Measurements from ENCODE around the gene ZIC5.

Gene ZIC5

DNA sequence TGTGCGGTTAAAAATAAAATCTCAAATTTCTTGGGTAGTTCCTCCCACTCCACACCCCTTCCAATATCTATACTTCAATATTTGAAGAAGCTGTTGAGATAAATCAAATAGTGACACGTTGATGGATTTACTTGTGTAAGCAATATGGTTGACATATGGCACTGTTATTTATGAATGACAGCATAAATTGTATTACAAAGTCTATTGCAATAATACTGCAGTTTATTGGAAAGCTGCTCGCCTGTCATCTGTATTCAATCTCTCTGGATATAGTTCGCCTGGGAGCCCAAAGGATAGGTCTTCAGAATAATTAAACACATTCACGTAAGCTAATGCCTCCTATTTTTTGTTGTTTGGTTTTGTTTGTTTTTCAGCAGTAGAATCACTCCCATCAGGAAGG lies 5.0 kb upstream of the ZIC5 start:
- DNase-seq (ENCODE audit: low read depth in 1 of 2, low spot score in 1 of 2), result no peak

DNA sequence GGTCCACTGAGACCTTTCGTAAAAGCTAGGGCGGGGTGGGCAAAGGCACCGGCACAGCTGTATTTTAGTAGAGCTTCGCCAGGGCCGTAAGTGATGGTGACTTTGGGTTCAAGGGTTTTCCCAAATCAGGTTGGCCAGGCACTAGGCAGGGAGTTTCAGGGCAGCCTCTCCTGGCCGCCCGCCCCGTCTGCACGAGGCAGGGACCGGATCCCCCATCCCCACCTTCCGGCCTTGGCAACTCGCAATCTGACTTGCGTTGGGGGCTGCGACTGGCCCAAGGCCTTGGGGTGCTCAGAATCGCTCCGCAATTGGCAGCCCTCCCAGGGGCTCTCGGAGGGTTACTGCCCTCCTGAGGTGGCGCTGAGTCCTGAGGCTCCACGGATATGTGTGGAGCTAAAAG lies 4.1 kb upstream of the ZIC5 start:
- DNase-seq (ENCODE audit: low read depth in 1 of 2, low spot score in 1 of 2), result no peak

DNA sequence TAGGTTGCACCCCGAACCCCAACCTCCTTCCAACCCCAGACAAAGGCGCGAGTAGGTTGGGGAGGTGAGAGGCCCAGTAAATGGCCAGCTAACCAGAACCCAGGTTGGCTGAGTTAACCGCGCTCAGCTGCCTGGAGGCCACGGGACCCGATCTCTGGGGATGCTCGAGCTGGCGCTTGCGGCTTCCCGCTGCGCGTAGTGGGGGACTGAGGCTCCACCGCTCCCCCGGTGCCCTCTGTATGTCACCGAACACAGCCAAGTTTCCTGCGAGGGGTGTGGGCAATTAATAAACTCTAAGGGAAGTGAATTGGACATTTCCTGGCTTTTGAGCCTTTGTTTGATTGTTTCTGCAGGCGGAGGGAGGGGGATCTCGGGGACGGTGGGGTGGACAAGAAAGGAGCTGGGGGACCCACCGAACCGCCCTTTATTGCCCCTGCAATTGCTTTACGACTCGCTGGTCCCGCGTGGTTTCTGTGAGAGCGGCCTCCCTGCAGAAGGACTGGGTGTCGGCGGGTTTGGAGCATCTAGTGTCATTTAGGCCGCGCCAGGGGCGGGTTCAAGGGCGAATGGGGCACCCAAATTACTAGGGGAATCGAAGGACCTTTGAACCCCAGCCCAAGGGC lies 3.5 kb upstream of the ZIC5 start:
- no peak for DNase-seq (ENCODE audit: low read depth in 1 of 2, low spot score in 1 of 2)

DNA sequence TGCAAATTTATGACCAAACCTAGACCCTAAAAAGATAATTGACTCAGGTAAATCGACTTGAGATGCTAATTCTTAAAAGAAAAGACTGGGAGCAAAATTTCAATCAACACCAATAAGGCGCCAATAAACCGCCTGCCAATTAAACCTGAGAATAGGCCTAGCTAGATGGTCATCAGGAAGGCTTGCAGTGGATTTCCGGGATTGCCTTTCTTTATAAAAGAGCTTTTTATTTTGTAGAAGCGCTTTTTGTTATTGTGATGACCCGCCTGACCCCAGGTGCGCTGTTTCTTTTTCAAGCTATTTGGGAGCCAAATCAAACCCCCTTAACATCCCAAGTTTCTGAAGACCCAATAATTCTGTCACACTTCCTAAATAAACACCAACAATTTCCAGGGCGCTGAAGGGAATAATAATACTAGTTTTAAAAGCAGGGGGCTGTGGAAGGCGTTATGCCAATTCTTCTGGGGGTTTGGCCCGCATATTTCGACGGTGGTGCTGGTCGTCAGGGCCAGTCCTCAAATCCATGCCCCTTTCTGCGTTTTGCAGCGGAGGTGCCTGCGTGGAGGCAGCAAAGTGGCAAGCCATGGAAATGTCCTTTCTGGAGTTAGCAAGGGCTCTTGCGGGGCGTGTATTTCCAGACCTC lies 2.9 kb upstream of the ZIC5 start:
- DNase-seq (ENCODE audit: low read depth in 1 of 2, low spot score in 1 of 2), result no peak

DNA sequence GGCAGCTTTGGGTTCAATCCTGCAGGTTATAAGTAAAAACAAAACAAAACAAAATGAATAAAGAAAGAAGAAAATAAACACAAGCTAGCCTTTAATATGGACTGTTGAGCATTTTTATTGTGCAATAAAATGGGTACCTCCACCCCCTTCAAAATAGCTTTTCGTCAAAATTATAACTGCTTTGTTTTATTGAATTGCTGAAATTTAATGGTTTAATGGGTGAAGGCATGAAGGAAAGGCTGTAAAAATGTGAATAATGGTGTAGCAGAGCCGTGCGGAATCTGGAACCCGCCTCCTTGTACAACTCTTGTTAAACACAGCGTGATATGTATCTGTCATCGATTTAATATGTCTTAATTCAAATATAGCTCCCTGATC lies 2.2 kb upstream of the ZIC5 start:
- no peak for DNase-seq (ENCODE audit: low read depth in 1 of 2, low spot score in 1 of 2)

DNA sequence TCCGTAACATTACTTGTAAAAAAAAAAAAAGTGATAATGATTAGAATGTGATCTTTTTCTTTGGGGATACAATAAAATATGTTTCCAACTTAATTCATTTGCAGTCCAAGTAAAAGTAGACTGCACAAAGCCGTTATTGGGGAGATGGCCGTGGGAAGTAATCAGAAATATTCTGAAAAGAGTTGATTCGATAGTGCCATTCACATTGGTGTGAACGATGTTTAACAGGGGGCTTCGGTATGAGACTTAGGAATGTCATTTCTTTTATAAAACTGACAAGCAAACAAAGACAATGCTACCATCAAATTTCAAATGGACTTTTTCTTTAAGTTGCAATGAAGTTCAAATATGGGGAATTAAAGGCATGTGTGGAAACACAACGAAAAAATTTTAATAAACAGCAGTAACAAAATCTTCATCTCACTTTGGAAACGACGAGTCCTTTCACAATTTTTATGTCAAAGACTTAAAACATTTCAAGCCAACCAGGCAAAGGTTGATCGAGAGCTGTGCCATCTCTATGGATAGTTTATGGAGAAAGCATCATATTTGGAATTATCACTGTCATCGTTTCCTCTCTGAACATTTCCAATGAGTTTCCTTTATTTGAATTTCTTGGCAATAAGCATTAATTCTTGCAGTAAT lies 1.7 kb upstream of the ZIC5 start:
- DNase-seq (ENCODE audit: low read depth in 1 of 2, low spot score in 1 of 2), result no peak

DNA sequence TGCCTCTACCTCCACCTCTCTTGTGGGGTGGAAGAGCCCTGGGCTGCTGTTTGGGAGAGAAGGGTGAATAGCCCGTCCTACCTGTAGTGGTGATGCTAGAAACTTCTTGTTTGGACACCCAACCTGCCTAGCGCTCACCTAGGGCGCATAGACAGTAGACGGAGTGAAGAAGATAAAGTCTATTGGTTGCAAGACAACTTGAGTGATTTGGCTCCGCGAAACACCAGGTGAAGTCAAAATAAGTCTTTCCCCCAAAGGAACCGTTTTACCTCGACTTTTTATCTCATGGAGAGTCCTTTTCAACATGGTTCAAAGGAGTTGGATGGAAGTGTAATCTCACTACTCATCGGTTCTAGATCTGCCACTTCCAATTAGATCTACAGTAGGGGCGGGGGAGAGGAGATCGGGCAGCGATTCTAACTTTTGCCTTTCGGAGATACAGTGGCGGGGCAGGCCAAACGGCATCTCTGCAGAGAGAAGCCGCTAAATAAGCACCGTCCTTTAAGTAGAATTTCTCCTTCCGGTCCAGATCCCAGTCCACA lies 694 bp upstream of the ZIC5 start:
- DNase-seq (ENCODE audit: low read depth in 1 of 2, low spot score in 1 of 2), result no peak

DNA sequence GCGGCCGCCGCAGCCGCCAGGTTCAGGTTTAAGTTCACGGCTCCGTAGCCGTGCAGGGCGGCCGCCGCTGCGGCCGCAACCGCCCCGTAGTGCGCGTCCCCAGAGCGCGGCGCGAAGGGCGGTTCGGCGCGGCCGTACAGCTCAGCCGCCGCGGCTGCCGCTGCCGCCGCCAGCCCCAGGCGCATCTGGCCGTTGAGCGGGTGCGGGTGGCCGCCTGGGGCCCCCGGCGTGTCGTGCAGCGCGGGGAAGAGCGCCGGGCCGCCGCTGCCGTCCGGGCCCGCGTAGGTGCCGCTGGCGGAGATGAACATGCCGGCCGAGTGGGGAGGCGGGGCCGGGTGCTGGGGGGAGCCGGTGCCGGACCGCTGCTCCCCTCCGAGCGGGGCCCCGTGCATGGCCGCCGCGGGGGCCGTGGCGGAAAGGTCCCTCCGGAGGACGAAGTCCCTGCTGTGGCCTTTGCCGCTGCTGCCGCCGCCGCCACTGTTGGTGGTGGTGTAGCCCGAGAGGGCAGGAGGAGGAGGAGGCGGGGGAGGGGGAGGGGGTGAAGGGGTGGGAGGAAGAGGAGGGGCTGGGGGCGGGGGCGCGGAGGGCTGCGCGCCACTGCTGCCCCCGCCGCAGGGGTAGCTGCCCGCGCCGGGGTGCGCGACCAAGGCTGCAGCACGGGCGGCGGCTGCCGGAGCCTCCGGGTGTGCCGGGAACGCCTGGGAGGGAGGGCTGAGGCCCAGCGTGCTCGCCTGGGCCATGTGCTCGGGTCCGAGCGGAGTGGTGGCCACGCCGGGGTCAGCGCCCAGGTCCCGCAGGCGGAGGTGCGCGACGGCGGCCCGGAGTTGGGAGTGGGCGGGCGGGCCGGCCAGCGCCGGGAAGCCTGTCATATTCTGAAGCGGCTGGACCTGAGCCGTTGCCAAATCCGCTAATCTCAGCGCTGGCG lies 654 bp downstream of the ZIC5 start:
- no peak for DNase-seq (ENCODE audit: low read depth in 1 of 2, low spot score in 1 of 2)

DNA sequence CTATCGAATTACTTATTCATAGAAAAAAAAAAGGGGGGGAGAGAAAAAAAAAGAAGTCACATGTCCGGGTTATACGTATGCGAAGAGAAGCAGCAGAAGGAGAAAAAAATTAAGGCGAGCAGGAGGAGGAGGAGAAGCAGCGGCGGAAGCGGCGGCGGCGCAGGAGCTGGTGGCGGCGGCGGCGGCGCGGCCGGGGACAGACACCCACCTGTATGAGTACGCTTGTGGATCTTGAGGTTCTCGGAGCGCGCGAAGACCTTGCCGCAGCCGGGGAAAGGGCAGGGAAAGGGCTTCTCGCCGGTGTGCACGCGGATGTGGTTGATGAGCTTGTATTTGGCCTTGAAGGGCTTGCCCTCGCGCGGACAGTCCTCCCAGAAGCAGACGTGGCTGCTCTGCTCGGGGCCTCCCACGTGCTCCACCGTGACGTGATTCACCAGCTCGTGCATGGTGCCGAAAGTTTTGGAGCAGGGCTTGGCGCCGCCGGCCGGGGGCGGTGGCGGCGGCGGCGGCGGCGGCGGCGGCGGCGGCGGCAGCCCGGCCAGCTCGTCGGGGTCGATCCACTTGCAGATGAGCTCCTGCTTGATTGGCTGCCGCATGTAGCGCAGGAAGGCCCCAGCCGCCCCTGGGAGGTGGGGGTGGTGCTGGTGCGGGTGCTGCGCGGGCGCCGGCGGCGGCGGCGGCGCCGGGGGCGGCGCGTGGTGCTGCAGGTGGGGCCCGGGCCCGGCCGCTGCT lies 1.5 kb downstream of the ZIC5 start:
- DNase-seq (ENCODE audit: low read depth in 1 of 2, low spot score in 1 of 2), result no peak

DNA sequence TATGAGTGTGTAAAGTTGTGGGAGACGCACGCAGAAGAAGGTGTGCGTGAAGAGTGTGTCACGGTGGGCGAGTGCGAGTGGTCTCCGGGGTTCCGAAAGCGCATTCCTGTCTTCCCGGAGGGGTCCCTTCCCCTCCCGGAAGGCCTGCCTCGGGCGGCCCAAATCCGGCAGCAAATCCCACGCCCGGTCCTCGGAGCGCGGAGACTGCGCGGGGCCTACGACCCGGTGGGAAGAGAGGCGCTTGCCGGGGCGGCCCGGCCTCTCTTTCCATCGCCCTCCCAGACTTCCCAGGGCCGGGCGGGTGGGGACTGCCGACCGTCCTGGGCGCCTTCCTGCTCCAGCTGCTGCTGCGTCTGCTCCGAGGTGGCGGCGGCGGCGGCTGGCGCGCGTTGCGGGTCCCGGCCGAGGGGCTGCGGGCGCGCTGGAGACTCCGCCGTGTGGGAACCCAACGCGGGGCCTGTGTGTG lies 2.1 kb downstream of the ZIC5 start:
- DNase-seq (ENCODE audit: low read depth in 1 of 2, low spot score in 1 of 2), result no peak

DNA sequence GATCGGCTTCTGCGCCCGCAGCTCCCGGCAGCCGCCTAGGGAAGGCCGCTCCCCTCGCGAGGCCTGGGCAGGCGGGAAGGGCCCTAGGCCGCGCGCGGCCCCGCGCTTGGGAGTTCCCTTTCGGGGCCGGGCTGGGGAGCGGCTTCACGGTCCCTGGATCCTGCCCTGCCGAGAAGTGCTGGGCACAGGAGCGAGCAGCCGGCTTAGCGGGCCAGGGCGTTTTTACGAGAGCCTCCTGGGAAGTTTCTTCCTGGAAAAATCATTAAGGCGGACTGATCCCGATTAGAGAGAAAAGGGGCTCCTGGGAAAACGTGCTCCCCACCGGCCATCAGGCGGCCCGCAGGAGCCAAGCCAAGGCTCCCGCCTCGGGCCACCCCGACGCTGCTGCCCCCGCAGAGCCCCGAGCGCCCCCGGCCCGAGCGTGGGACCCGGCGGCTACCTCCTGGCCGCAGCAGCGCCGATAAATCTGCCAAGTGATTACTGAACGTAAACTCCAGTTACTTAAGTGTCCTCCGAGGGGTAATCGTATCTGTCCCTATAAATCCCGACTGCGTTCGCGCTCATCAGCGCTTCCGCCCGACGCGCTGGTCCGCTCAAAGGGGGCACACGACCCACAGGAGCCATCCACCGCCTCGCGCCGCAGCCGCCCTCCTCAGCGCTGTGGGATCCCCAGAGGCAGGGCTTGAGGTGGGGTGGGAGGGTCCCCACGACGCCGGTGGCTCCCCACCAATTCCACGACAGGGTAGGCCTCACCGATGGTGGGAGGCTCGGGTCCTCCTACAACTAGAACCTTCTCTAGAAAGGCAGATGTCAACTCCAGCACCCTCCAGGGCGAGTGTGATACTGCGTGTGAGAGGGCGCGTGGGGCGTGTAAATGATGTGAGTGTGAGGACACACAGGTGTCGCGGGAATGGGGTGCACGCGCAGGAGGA lies 2.8 kb downstream of the ZIC5 start:
- DNase-seq (ENCODE audit: low read depth in 1 of 2, low spot score in 1 of 2), result no peak

DNA sequence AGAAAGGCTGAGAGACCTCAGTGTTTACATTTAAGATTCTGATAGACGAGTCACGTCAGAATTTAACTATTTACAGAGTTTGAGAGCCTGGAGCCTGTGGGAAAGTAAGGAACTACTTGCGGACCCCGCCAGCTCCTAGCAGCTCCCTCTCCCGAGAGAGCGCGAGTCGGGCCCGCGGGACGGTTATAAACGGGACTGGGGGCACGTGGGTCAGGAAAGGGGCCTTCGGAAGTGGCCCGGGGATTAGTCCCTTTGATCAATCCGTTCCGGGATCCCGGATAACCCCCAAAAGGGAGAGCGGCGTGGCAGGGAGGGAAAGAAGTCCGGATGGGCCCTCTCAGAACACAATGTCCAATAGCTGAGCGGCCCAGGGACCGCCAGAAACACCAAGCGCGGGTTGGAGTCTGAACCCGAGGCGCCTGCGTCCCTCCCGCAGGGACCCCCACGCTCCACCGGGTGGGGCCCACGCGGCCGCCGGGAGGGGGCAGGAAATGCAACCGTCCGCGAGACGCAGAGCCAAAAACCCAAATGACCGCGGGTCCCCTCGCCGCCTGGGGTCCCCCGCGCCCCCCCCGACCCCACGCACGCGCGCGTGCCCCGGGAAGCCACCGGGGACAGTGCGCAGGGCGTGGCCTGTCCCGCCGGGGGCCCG lies 3.6 kb downstream of the ZIC5 start:
- no peak for DNase-seq (ENCODE audit: low read depth in 1 of 2, low spot score in 1 of 2)

DNA sequence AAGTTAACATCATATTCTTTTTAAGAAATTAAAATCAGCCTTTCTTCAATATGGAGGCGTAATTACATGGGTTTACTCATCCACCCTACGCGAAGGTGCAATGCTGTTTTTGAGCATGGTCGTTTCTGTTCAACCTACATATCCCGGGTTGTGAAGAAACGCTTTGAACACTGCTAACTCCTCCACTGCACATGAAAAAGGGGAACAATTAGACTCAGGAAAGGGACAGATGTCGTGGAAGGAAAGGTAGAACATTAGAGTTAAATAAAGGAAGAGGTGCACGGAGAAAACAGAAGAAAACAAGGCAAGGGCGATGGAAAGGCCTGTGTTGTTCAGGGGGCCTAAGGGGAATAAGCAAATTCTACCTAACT lies 4.1 kb downstream of the ZIC5 start:
- DNase-seq (ENCODE audit: low read depth in 1 of 2, low spot score in 1 of 2), result no peak

DNA sequence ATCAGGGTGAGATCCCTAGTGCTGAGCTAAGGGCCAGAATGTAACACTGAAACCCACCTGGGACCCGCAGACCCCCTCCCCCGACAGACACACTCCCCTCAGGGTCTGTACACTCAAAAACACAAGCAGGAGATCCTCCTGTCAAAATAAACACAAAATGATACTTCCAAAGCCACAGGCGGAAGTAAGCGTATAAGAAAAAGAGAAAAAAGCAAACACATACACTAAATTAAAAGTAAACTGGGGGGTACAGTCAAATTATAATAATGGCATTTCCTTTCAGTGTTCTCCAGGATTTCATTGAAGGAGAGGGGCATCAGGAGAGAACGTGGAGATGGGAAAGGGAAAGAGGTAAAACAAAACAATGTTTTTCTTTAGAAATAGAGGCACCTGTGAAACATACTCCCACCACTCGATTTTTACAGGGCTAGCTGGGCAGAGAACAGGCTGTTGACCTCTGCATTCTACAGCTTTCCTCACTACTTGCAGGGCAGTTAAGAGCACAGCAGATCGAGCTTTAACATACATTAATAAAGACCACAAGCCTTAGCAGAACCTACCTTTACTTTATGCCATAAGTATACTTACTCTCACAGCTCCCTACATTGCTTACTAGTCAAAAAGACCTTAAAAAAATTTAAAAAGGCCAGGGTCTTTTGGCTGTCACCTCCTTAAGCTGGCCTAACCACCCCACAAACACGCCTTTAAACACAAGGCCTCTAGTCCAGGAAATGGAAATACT lies 5.3 kb downstream of the ZIC5 start:
- no peak for DNase-seq (ENCODE audit: low read depth in 1 of 2, low spot score in 1 of 2)

DNA sequence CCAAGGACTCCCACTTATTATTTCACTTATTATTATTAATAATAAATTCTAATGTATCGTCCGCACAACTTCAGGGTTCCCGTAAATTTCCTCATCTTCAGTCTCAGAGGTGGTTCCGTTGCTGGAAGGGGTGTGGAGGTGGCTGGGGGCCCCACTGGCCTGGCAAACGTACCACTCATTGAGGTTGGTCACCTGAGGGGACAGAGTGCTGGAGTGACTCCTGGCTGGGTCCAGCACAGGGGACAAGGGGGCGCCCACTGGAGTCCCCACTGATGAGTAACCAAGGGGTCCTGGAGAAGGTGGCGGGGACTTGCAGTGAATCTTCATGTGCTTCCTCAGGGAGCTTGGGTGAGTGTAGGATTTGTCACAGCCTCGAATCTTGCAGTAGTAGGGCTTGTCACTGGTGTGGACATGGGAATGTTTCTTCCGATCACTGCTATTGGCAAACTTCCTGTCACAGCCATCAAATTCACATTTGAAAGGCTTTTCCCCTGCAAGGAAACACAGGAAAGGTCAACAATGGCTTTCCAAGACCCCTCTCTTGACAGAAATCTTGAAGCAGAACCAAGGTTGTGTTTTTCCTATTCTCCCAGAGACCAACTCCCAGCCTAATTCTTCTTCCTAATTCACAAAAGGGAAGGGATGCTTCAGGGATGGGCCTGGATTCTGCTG lies 6.1 kb downstream of the ZIC5 start:
- DNase-seq (ENCODE audit: low read depth in 1 of 2, low spot score in 1 of 2), result no peak

DNA sequence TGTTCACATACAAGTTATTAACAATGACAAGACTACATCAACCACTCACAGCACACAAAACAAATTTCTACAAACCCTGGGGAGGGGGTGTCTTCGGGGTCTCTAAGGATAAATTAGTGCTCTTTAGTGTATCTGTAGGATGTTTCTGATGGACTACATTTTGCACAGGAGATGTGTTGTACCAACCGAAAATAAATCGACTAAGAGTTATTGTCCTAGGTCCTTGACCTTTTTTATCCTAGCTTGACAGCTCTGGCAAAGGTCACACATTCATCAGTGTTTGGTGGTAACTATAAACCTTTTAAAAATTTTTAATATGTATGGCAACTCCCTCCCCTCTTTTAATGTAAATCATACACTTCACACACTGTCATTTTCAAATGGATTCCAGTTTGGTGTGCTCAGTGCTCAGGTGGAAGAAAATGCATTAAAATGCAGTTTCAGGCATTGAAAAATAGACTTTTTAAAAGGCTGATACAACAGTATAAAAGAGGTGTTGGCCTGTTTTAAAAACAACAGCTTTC lies 7.7 kb downstream of the ZIC5 start:
- no peak for DNase-seq (ENCODE audit: low read depth in 1 of 2, low spot score in 1 of 2)

DNA sequence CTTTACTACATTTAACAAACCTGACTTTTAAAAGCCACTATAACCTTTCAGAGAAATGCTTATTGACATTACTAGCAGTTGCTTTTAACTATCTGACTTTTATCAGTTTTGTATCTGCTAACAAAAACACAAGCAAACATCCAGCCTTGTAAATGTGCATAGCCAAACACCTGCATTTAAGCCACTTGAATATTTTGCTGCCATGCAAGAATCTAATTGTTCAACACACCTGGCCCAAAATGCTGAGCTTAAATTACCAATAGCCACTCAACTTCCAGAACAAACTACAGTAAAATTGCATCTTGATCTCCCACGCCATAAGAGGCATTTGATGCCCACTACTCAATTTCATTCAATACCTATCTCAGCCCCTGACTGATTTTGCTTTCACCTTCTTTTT lies 9.3 kb downstream of the ZIC5 start:
- DNase-seq (ENCODE audit: low read depth in 1 of 2, low spot score in 1 of 2), result no peak

DNA sequence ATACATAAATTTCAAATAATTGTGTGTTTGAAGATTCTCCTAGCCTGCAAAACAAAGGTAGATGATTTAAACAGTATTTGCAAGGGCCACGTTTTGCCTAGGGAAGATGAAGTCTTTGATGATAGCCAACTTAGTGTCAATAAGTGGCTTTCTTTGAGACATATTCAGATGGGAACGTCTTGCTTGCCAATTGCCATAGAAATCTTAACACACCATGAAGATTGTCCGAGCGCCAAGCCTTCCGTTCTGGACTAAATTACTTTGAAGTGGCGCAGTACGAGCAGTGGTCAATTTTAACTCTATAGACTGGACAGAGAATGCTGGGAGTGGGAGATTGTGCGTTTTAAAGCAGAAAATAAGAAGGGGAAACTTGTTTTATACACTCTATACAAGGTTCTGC lies 9.9 kb downstream of the ZIC5 start:
- DNase-seq (ENCODE audit: low read depth in 1 of 2, low spot score in 1 of 2), result no peak
